Liver (tissue), 3 donors: ENCODE data around the gene STK36.

Source experiments
- FOXA1 ChIP-seq: IDR thresholded peaks from 2 replicates; pipeline ENCODE4 v1.6.1; 2016; ENCODE audit warnings: antibody characterized with exemption
- GABPA ChIP-seq, 2 donors: IDR thresholded peaks in 1 of 2; conservative IDR thresholded peaks in 1 of 2; 2 replicates each; pipeline ENCODE4 v1.6.1; 2016; ENCODE audit warnings: antibody characterized with exemption in 2 of 2, mild to moderate bottlenecking in 1 of 2, moderate library complexity in 1 of 2
- HNF4A ChIP-seq, 2 donors: conservative IDR thresholded peaks; 2 replicates each; pipeline ENCODE4 v1.6.1; 2016; ENCODE audit warnings: antibody characterized with exemption in 2 of 2, mild to moderate bottlenecking in 2 of 2
- HNF4G ChIP-seq: IDR thresholded peaks from 2 replicates; pipeline ENCODE4 v1.6.1; 2016; ENCODE audit warnings: antibody characterized with exemption
- JUND ChIP-seq, 2 donors: IDR thresholded peaks; 2 replicates each; pipeline ENCODE4 v1.6.1; 2016; ENCODE audit warnings: antibody characterized with exemption in 2 of 2
- RAD21 ChIP-seq, 2 donors: IDR thresholded peaks; 2 replicates each; pipeline ENCODE4 v1.6.1; 2016; ENCODE audit warnings: antibody characterized with exemption in 2 of 2, mild to moderate bottlenecking in 2 of 2
- RXRA ChIP-seq, 2 donors: IDR thresholded peaks; 2 replicates each; pipeline ENCODE4 v1.6.1; 2017 to 2018; ENCODE audit warnings: antibody characterized with exemption in 2 of 2, mild to moderate bottlenecking in 1 of 2
- SP1 ChIP-seq: IDR thresholded peaks from 2 replicates; pipeline ENCODE4 v1.6.1; 2018; ENCODE audit warnings: antibody characterized with exemption, mild to moderate bottlenecking
- TAF1 ChIP-seq: conservative IDR thresholded peaks from 2 replicates; pipeline ENCODE4 v1.6.1; 2016; ENCODE audit warnings: antibody characterized with exemption, mild to moderate bottlenecking
- YY1 ChIP-seq: IDR thresholded peaks from 2 replicates; pipeline ENCODE4 v1.6.1; 2016; ENCODE audit warnings: antibody characterized with exemption, mild to moderate bottlenecking
- TF ChIP-seq, protein P1 (sequence below): fragments of 150-350 bp; IDR thresholded peaks from 2 replicates; pipeline ENCODE4 v1.5.1; 2017; ENCODE audit warnings: improper control_type of control experiment, low read depth, low read length; ENCODE audit not compliant: missing input control
- TF ChIP-seq, protein P2 (sequence below): IDR thresholded peaks from 2 replicates; pipeline ENCODE4 v1.6.1; 2016; ENCODE audit warnings: antibody characterized with exemption, mild to moderate bottlenecking
- TF ChIP-seq, protein P3 (sequence below): IDR thresholded peaks from 2 replicates; pipeline ENCODE4 v1.6.1; 2016; ENCODE audit warnings: antibody characterized with exemption
- TF ChIP-seq, protein P4 (sequence below): IDR thresholded peaks from 2 replicates; pipeline ENCODE4 v1.6.1; 2016; ENCODE audit warnings: antibody characterized with exemption
- donor health status: healthy.
- donor health status: healthy.

DNA sequence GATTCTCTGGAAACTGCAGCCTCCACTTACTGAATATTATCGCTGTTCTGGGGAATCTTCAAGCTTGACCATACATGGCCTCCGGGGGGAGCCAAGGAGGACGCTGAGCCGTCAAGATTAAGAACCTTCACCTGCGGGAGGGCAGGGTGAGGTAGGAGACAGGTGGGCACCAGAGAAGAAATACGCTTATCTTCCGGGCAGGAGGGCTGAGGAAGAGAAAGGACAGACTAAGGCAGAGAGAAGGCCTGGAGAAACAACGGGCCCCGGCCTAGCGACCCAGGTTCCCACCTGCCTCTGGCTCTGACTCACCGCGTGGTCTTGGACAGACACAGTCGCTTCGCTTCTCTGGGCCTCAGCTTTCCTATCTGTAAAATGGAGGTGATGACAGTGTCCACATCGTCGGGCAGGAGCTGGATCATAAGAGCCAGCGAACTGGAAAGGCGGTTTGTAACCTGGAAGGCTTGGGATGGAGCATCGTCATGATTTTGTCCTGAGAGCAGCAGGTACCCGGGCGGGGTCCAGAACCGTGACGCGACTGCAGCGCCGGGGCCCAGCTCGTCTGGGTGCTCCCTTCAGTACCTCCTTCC is 13.1 kb upstream of the STK36 start:
- TF ChIP-seq, protein P1, sequence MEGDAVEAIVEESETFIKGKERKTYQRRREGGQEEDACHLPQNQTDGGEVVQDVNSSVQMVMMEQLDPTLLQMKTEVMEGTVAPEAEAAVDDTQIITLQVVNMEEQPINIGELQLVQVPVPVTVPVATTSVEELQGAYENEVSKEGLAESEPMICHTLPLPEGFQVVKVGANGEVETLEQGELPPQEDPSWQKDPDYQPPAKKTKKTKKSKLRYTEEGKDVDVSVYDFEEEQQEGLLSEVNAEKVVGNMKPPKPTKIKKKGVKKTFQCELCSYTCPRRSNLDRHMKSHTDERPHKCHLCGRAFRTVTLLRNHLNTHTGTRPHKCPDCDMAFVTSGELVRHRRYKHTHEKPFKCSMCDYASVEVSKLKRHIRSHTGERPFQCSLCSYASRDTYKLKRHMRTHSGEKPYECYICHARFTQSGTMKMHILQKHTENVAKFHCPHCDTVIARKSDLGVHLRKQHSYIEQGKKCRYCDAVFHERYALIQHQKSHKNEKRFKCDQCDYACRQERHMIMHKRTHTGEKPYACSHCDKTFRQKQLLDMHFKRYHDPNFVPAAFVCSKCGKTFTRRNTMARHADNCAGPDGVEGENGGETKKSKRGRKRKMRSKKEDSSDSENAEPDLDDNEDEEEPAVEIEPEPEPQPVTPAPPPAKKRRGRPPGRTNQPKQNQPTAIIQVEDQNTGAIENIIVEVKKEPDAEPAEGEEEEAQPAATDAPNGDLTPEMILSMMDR = no peak
- TF ChIP-seq JUND (IDR thresholded peaks at IDR 0.05) = no peak
- no peak for TF ChIP-seq HNF4A (conservative IDR thresholded peaks at IDR 0.05)
- TF ChIP-seq YY1 = no peak
- no peak for TF ChIP-seq TAF1
- no peak for TF ChIP-seq SP1
- no peak for TF ChIP-seq HNF4G
- TF ChIP-seq, protein P2, sequence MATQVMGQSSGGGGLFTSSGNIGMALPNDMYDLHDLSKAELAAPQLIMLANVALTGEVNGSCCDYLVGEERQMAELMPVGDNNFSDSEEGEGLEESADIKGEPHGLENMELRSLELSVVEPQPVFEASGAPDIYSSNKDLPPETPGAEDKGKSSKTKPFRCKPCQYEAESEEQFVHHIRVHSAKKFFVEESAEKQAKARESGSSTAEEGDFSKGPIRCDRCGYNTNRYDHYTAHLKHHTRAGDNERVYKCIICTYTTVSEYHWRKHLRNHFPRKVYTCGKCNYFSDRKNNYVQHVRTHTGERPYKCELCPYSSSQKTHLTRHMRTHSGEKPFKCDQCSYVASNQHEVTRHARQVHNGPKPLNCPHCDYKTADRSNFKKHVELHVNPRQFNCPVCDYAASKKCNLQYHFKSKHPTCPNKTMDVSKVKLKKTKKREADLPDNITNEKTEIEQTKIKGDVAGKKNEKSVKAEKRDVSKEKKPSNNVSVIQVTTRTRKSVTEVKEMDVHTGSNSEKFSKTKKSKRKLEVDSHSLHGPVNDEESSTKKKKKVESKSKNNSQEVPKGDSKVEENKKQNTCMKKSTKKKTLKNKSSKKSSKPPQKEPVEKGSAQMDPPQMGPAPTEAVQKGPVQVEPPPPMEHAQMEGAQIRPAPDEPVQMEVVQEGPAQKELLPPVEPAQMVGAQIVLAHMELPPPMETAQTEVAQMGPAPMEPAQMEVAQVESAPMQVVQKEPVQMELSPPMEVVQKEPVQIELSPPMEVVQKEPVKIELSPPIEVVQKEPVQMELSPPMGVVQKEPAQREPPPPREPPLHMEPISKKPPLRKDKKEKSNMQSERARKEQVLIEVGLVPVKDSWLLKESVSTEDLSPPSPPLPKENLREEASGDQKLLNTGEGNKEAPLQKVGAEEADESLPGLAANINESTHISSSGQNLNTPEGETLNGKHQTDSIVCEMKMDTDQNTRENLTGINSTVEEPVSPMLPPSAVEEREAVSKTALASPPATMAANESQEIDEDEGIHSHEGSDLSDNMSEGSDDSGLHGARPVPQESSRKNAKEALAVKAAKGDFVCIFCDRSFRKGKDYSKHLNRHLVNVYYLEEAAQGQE = no peak
- no peak for TF ChIP-seq GABPA (IDR thresholded peaks at IDR 0.05 in 1 of 2, conservative IDR thresholded peaks at IDR 0.05 in 1 of 2)
- no peak for TF ChIP-seq RAD21 (IDR thresholded peaks at IDR 0.05)
- TF ChIP-seq, protein P3, sequence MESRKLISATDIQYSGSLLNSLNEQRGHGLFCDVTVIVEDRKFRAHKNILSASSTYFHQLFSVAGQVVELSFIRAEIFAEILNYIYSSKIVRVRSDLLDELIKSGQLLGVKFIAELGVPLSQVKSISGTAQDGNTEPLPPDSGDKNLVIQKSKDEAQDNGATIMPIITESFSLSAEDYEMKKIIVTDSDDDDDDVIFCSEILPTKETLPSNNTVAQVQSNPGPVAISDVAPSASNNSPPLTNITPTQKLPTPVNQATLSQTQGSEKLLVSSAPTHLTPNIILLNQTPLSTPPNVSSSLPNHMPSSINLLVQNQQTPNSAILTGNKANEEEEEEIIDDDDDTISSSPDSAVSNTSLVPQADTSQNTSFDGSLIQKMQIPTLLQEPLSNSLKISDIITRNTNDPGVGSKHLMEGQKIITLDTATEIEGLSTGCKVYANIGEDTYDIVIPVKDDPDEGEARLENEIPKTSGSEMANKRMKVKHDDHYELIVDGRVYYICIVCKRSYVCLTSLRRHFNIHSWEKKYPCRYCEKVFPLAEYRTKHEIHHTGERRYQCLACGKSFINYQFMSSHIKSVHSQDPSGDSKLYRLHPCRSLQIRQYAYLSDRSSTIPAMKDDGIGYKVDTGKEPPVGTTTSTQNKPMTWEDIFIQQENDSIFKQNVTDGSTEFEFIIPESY = no peak
- no peak for TF ChIP-seq RXRA (IDR thresholded peaks at IDR 0.05)
- TF ChIP-seq, protein P4, sequence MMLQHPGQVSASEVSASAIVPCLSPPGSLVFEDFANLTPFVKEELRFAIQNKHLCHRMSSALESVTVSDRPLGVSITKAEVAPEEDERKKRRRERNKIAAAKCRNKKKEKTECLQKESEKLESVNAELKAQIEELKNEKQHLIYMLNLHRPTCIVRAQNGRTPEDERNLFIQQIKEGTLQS = no peak
- no peak for TF ChIP-seq FOXA1
